SK-N-SH (cell line): ENCODE measurements around the gene PCDHGA1. TPM values are rescaled to one million over a fixed set of nuclear protein-coding genes. Genes with fewer than 3 reads are reported as not detected.

ENCODE experiments used
- CTCF ChIA-PET: fragments of 300-600, 350-600 bp; formaldehyde crosslinking; extraction: SDS; loops from one replicate; lab custom pipeline; 2021; lab: Yijun Ruan, JAX
- POLR2A ChIA-PET: fragments of 350-600 bp; sonication (Branson Sonifier 250); formaldehyde crosslinking; extraction: SDS; loops from one replicate; lab custom pipeline; 2020; ENCODE audit warnings: antibody characterized with exemption, inconsistent platforms; lab: Yijun Ruan, JAX
- DNase-seq: peaks from one replicate; pipeline ENCODE4 v3.0.0; 2012
- H2AFZ ChIP-seq: fragments of 200-600 bp; sonication (generic); 2 replicates; pipeline ENCODE4 v1.8.1; 2016; ENCODE audit warnings: antibody characterized with exemption, mild to moderate bottlenecking, low read depth
- H3F3A ChIP-seq: fragments of 200-600 bp; sonication (generic); replicated peaks from 2 replicates; pipeline ENCODE3; 2016; ENCODE audit warnings: antibody characterized with exemption, mild to moderate bottlenecking; ENCODE audit not compliant: insufficient read depth
- H3K27ac ChIP-seq, 2 experiments: fragments of 200-500 bp in 1 of 2; fragments of 200-600 bp in 1 of 2; sonication (Bioruptor generic) in 1 of 2; sonication (generic), shearing (Covaris generic) in 1 of 2; 2 replicates each; pipeline versions ENCODE4 v1.5.1 to v1.6.1; 2014 to 2016; ENCODE audit warnings: low read depth in 2 of 2, inconsistent platforms in 1 of 2, low read length in 1 of 2, mild to moderate bottlenecking in 1 of 2, mixed read lengths in 1 of 2
- H3K27me3 ChIP-seq: fragments of 200-600 bp; sonication (generic), shearing (Covaris generic); 2 replicates; pipeline ENCODE4 v1.6.1; 2016; ENCODE audit warnings: mixed run types; ENCODE audit not compliant: insufficient read depth
- H3K36me3 ChIP-seq, 2 experiments: fragments of 200-500 bp in 1 of 2; fragments of 200-600 bp in 1 of 2; sonication (Bioruptor generic) in 1 of 2; sonication (generic) in 1 of 2; replicated peaks in 1 of 2; 2 replicates each; pipeline versions ENCODE3 to v1.5.1; 2014 to 2016; ENCODE audit warnings: low read length in 1 of 2, mild to moderate bottlenecking in 1 of 2; ENCODE audit not compliant: insufficient read depth in 2 of 2, control insufficient read depth in 1 of 2
- H3K4me1 ChIP-seq, 2 experiments: fragments of 200-500 bp in 1 of 2; fragments of 200-600 bp in 1 of 2; sonication (Bioruptor generic) in 1 of 2; sonication (generic), shearing (Covaris generic) in 1 of 2; 2 replicates each; pipeline versions ENCODE4 v1.5.1 to v1.6.1; 2014 to 2016; ENCODE audit warnings: low read depth in 1 of 2, low read length in 1 of 2, mixed run types in 1 of 2; ENCODE audit not compliant: insufficient read depth in 2 of 2, control insufficient read depth in 1 of 2
- H3K4me2 ChIP-seq: fragments of 200-600 bp; sonication (generic), shearing (Covaris generic); 2 replicates; pipeline ENCODE4 v1.6.1; 2017; ENCODE audit warnings: mixed run types
- H3K4me3 ChIP-seq, 2 experiments: fragments of 200-500 bp in 1 of 2; fragments of 200-600 bp in 1 of 2; sonication (Bioruptor generic) in 1 of 2; sonication (generic), shearing (Covaris generic) in 1 of 2; 2 replicates each; pipeline versions ENCODE4 v1.5.1 to v1.8.1; 2014 to 2016; ENCODE audit warnings: low read depth in 2 of 2, inconsistent platforms in 1 of 2, low read length in 1 of 2, mild to moderate bottlenecking in 1 of 2, mixed read lengths in 1 of 2, moderate library complexity in 1 of 2
- H3K79me2 ChIP-seq: fragments of 200-600 bp; sonication (generic); 2 replicates; pipeline ENCODE4 v1.8.1; 2017; ENCODE audit warnings: mild to moderate bottlenecking; ENCODE audit not compliant: insufficient read depth
- H3K9ac ChIP-seq: fragments of 200-600 bp; sonication (generic); 2 replicates; pipeline ENCODE4 v1.6.1; 2017; ENCODE audit warnings: mixed run types
- H3K9me2 ChIP-seq: fragments of 200-600 bp; sonication (generic); 2 replicates; pipeline ENCODE4 v1.6.1; 2017; ENCODE audit warnings: mixed run types
- H3K9me3 ChIP-seq: fragments of 200-600 bp; sonication (generic); 2 replicates; pipeline ENCODE4 v1.6.1; 2017; ENCODE audit warnings: mixed run types, mild to moderate bottlenecking, moderate library complexity
- H4K20me1 ChIP-seq: fragments of 200-600 bp; sonication (generic); 2 replicates; pipeline ENCODE4 v1.6.1; 2017; ENCODE audit warnings: mild to moderate bottlenecking, mixed run types; ENCODE audit not compliant: insufficient read depth
- CTCF ChIP-seq: fragments of 200-600 bp; sonication (generic); IDR thresholded peaks from 2 replicates; pipeline ENCODE4 v1.6.1; 2017; ENCODE audit warnings: antibody characterized with exemption, mild to moderate bottlenecking, moderate library complexity
- ELF1 ChIP-seq: IDR thresholded peaks from 2 replicates; pipeline ENCODE4 v1.4.0; 2012
- FOXJ3 ChIP-seq: sonication (generic); formaldehyde crosslinking; IDR thresholded peaks from 2 replicates; pipeline ENCODE4 v1.5.1; 2020; ENCODE audit warnings: mild to moderate bottlenecking, missing genetic modification reagents
- GABPA ChIP-seq: IDR thresholded peaks from 2 replicates; pipeline ENCODE4 v1.4.0; 2012; ENCODE audit warnings: low read depth, mild to moderate bottlenecking
- JUND ChIP-seq: IDR thresholded peaks from 2 replicates; pipeline ENCODE4 v1.4.0; 2012
- MAX ChIP-seq: IDR thresholded peaks from 2 replicates; pipeline ENCODE4 v1.4.0; 2012; ENCODE audit warnings: low read depth
- MEF2A ChIP-seq: IDR thresholded peaks from 2 replicates; pipeline ENCODE4 v1.4.0; 2012; ENCODE audit warnings: low read depth, borderline replicate concordance
- MXI1 ChIP-seq: IDR thresholded peaks from 2 replicates; pipeline ENCODE4 v1.6.1; 2012; ENCODE audit warnings: mild to moderate bottlenecking, low read depth, low read length, improper control_type of control experiment
- PBX3 ChIP-seq: IDR thresholded peaks from 2 replicates; pipeline ENCODE4; 2012
- POLR2AphosphoS5 ChIP-seq: IDR thresholded peaks from 2 replicates; pipeline ENCODE4 v1.6.1; 2012; ENCODE audit warnings: low read depth, low read length
- RAD21 ChIP-seq: IDR thresholded peaks from 2 replicates; pipeline ENCODE4 v1.6.1; 2012; ENCODE audit warnings: mild to moderate bottlenecking, low read length
- RFX5 ChIP-seq: IDR thresholded peaks from 2 replicates; pipeline ENCODE4 v1.6.1; 2012; ENCODE audit warnings: mild to moderate bottlenecking, improper control_type of control experiment, low read length
- TCF12 ChIP-seq: IDR thresholded peaks from 2 replicates; pipeline ENCODE4 v1.4.0; 2012
- USF1 ChIP-seq: IDR thresholded peaks from 2 replicates; pipeline ENCODE4 v1.4.0; 2012; ENCODE audit warnings: low read depth, borderline replicate concordance
- WGBS: methylation state at CpG from one replicate; pipeline ENCODE4 v1.1.6; 2017; ENCODE audit warnings: low lambda C conversion rate; 5-methylcytosine and 5-hydroxymethylcytosine counted together
- polyA plus RNA-seq, 3 experiments: library from polyadenylated mRNA; depleted of rRNA; stranded (reverse); fragments of >200 nt; gene quantifications; 2 replicates each; pipeline ENCODE4 v1.2.3, GENCODE V29; 2012

PCDHGA1 gene
- polyA plus RNA-seq, 1 of the 3 experiments (the other 2 are of a cell fraction): 1.2 TPM

GRCh38 chr5:141434006-141434405 is 103.7 kb downstream of the PCDHGA1 start:
- H3K79me2 ChIP-seq: 0 out of 2 replicates have a peak, but pooled peaks cover 10% of the 10 kb centered on the region
- no peak for TF ChIP-seq RAD21
- TF ChIP-seq USF1: no peak
- TF ChIP-seq PBX3: no peak
- TF ChIP-seq POLR2AphosphoS5: no peak
- TF ChIP-seq RFX5: no peak
- no peak for TF ChIP-seq ELF1
- no peak for TF ChIP-seq MEF2A
- no peak for TF ChIP-seq GABPA
- no peak for TF ChIP-seq MAX
- no peak for TF ChIP-seq FOXJ3 (CRISPR knock-in tag)
- no peak for TF ChIP-seq JUND
- no peak for TF ChIP-seq MXI1
- TF ChIP-seq, all 33 proteins: peak for 0
- no peaks in the 10 kb centered on the region for H4K20me1 ChIP-seq
- no peak overlapping the region for H3K4me3 ChIP-seq
- 58% methylated on average over 2 of the region's 2 CpGs for WGBS
- H3K27ac ChIP-seq: no peak overlapping the region
- ChIA-PET CTCF (no interaction called here), POLR2A (no interaction called here)
- peaks cover 3 to 11% of the 10 kb centered on the region in 2 experiments for H3K36me3 ChIP-seq
- no peak for DNase-seq
- no peaks in the 10 kb centered on the region for H3K9me2 ChIP-seq
- H3K27me3 ChIP-seq: no peaks in the 10 kb centered on the region
- H3K4me2 ChIP-seq: no peak overlapping the region
- H3K9me3 ChIP-seq: no peaks in the 10 kb centered on the region
- H2AFZ ChIP-seq: no peak overlapping the region
- H3K4me1 ChIP-seq: no peaks in the 10 kb centered on the region
- H3F3A ChIP-seq: peaks cover 8% of the 10 kb centered on the region
- H3K9ac ChIP-seq: no peak overlapping the region

GRCh38 chr5:141437221-141437620 is 106.9 kb downstream of the PCDHGA1 start:
- Histone ChIP-seq H3F3A (no peaks in the 10 kb centered on the region), H3K9me3 (no peaks in the 10 kb centered on the region), H4K20me1 (no peaks in the 10 kb centered on the region), H3K27ac (no peak overlapping the region)
- TF ChIP-seq CTCF: no peak
- 0 out of 2 replicates have a peak, but pooled peaks have one; percentile 5 for TF ChIP-seq TCF12
- TF ChIP-seq, all 33 proteins: peak for 1
- no peak overlapping the region for H3K9ac ChIP-seq
- H3K9me2 ChIP-seq: no peaks in the 10 kb centered on the region
- no peak for DNase-seq
- ChIA-PET POLR2A (no interaction called here), CTCF (interaction anchor here (1.1 to 1.7 kb wide), 6 partner anchors 17 to 238 kb away, joined by 3 to 6 read pairs (median 4); partner anchors contain the start of genes PCDHB11, PCDHGA11 and PCDHGB7)
- H3K79me2 ChIP-seq: 0 out of 2 replicates have a peak, but pooled peaks cover 5% of the 10 kb centered on the region
- H2AFZ ChIP-seq: no peak overlapping the region
- no peaks in the 10 kb centered on the region for H3K4me1 ChIP-seq
- no peak overlapping the region for H3K4me2 ChIP-seq
- H3K4me3 ChIP-seq: no peak overlapping the region
- 78% methylated on average over 2 of the region's 2 CpGs for WGBS
- H3K36me3 ChIP-seq: no peaks in the 10 kb centered on the region
- no peaks in the 10 kb centered on the region for H3K27me3 ChIP-seq
